Measurements from ENCODE around the gene TMEM258.

- TF ChIP-seq CTCF (IDR thresholded peaks at IDR 0.05; ENCODE audit: extremely low read depth in 1 of 2, insufficient read depth in 1 of 2, low read depth in 1 of 2, low read length in 2 of 2) (no peak), POLR2A (IDR thresholded peaks at IDR 0.05; ENCODE audit: low read depth, low read length) (no peak), MYC (IDR thresholded peaks at IDR 0.05; ENCODE audit: low read depth, low read length) (no peak), EZH2 (IDR thresholded peaks at IDR 0.05; ENCODE audit: borderline replicate concordance, low read depth, low read length, severe bottlenecking) (no peak), JUN (IDR thresholded peaks at IDR 0.05; ENCODE audit: borderline replicate concordance, insufficient read depth, insufficient read length, low read depth) (no peak)
Observed at GRCh38 chr11:61764606-61765260, 27.7 kb downstream of the TMEM258 start.
